Measurements from ENCODE around the gene MYH16.
A peak's percentile ranks its signal among the peaks of the same experiment; 100 is the strongest.
"Not testable (repeated sequence)": the region's sequence is repeated elsewhere in the genome, so short reads cannot be mapped to it uniquely, and the experiment has no call there.

Gene MYH16

DNA sequence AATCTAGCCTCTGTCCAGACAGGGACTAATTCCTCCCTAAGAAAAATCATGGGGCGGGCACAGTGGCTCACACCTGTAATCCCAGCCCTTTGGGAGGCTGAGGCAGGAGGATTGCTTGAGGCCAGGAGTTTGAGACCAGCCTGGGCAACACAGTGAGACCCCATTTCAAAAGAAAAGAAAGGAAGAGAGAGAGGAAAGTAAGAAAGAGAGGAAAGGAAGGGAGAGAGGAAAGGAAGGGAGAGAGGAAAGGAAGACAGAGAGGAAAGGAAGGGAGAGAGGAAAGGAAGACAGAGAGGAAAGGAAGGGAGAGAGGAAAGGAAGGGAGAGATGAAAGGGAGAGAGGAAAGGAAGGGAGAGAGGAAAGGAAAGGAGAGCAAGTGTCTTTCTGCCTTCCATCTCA lies 922 bp downstream of the MYH16 start:
- Mint-ChIP-seq H3K27ac (peak overlapping the region; percentile 88), H3K4me1 (peaks cover 24% of the 10 kb centered on the region)
- H3K9me3 Mint-ChIP-seq; H3K36me3 Mint-ChIP-seq (ENCODE audit: low read depth); DNase-seq; H3K27me3 Mint-ChIP-seq; ATAC-seq; H3K4me3 Mint-ChIP-seq: not testable (repeated sequence)

DNA sequence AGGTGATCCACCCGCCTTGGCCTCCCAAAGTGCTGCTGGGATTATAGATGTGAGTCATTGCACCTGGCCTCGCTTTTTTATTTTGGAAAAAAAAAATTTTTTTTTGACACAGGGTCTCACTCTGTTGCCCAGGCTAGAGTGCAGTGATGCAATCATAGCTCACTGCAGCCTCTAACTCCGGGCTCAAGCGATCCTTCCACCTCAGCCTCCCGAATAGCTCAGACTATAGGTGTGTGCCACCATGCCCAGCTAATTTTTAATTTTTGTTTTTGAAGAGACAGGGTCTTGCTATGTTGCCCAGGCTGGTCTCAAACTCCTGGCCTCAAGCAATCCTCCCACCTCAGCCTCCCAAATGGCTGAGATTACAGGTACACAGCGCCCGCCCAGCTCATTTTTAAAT lies 2.3 kb downstream of the MYH16 start:
- not testable (repeated sequence) for H3K9me3 Mint-ChIP-seq; DNase-seq; ATAC-seq; H3K27ac Mint-ChIP-seq; H3K4me3 Mint-ChIP-seq; H3K27me3 Mint-ChIP-seq; H3K36me3 Mint-ChIP-seq (ENCODE audit: low read depth)
- H3K4me1 Mint-ChIP-seq = peaks cover 24% of the 10 kb centered on the region

DNA sequence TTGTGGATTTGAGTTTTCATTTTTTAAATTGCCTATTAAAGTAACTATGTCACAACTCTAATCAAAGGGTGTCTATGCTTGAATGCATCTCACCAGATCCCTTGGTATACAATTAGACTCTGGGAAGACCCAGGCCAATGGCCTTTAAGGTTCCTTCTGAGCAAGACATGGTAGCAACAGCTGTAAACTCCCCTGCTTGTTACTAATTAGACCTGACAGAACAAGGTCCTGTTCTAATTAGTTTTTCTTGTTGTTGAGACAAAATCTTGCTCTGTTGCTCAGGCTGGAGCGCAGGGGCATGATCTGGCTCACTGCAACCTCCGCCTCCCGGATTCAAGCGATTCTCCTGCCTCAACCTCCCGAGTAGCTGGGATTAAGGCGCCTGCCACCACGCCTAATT lies 2.9 kb downstream of the MYH16 start:
- ATAC-seq (no peak), DNase-seq (no peak)
- no peaks in the 10 kb centered on the region for H3K27me3 Mint-ChIP-seq
- no peaks in the 10 kb centered on the region for H3K36me3 Mint-ChIP-seq (ENCODE audit: low read depth)
- no peak overlapping the region for H3K27ac Mint-ChIP-seq
- peaks cover 24% of the 10 kb centered on the region for H3K4me1 Mint-ChIP-seq
- no peaks in the 10 kb centered on the region for H3K9me3 Mint-ChIP-seq
- no peak overlapping the region for H3K4me3 Mint-ChIP-seq

DNA sequence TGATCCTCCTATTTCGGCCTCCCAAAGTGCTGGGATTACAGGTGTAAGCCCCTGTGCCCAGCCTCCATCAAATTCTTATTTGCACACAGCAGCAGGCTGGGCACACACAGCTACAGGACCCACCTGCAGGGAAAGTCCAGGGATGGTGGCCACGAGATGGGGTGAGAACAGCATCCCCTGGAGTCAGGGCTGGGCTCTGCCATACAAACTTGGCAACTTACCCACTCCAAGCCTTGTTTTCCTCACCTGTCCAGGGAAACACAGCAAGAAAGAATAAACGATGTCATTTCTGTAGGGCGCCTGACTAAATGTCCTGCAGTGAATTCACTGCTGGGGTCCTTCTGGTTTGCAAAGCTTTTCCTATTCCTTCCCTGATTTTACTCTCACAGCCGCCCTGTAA lies 5.5 kb downstream of the MYH16 start:
- H3K9me3 Mint-ChIP-seq = no peaks in the 10 kb centered on the region
- peaks cover 21% of the 10 kb centered on the region for H3K4me1 Mint-ChIP-seq
- DNase-seq = no peak
- no peaks in the 10 kb centered on the region for H3K27me3 Mint-ChIP-seq
- H3K4me3 Mint-ChIP-seq = no peak overlapping the region
- H3K36me3 Mint-ChIP-seq (ENCODE audit: low read depth) = no peaks in the 10 kb centered on the region
- no peak overlapping the region for H3K27ac Mint-ChIP-seq
- ATAC-seq = no peak

DNA sequence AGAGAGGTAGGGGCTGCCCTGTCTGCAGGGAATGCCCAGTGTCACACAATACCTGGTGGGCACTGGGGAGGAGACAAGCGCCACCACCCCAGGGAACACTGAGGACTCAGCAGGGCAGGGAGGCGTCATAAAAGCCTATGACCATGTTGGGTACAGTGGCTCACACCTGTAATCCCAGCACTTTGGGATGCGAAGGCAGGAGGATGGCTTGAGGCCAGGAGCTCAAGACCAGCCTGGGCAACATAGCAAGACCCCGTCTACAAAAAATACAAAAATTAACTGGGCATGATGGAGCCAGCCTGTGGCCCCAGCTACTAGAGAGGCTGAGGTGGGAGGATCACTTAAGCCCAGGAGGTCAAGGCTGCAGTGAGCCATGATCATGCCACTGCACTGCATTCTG lies 11.5 kb downstream of the MYH16 start:
- not testable (repeated sequence) for H3K4me1 Mint-ChIP-seq; H3K27ac Mint-ChIP-seq; H3K9me3 Mint-ChIP-seq; H3K27me3 Mint-ChIP-seq; H3K36me3 Mint-ChIP-seq (ENCODE audit: low read depth); DNase-seq; H3K4me3 Mint-ChIP-seq; ATAC-seq

DNA sequence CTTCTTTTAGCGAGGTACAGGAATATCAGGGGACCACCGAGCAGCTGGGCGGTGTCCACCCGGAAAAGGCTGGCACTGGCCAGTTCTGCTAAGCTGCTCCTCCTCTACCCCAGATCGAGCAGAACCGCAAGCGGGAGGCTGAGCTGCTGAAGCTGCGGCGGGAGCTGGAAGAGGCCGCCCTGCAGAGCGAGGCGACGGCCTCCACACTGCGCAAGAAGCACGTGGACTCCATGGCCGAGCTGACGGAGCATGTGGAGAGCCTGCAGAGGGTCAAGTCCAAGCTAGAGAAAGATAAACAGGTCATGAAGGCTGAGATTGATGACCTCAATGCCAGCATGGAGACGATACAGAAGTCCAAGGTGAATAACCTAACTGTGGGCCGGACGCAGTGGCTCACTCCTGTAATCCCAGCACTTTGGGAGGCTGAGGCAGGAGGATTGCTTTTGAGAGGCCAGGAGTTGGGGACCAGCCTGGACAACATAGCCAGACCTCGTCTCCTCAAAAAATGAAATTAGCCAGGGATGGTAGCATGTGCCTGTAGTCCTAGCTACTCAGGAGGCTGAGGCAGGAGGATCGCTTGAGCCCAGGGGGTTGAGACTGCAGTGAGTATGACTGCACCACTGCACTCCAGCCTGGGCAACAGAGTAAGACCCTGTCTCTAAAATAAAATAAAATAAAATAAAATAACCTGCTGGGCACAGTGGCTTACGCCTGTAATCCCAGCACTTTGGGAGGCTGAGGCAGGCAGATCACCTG lies 15.3 kb downstream of the MYH16 start:
- no peak overlapping the region for H3K4me3 Mint-ChIP-seq
- ATAC-seq (no peak), DNase-seq (no peak)
- H3K36me3 Mint-ChIP-seq (ENCODE audit: low read depth) = no peaks in the 10 kb centered on the region
- no peaks in the 10 kb centered on the region for H3K27me3 Mint-ChIP-seq
- no peaks in the 10 kb centered on the region for H3K4me1 Mint-ChIP-seq
- H3K27ac Mint-ChIP-seq = no peak overlapping the region
- no peaks in the 10 kb centered on the region for H3K9me3 Mint-ChIP-seq

DNA sequence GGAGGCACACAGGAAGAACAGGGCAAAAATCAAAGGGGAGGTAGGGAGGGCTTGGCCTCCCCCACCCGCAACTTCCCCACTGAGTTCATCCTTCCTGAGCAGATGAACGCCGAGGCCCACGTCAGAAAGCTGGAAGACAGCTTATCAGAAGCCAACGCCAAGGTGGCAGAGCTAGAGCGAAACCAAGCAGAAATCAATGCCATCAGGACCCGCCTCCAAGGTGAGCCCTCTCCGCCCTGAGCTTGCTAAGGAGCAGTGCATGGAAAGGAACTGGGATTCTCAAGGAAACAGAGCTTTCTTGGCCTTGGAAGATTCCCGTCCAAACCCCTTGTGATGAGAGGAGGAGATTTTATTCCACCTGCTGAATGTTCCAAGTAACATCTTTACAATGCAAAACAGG lies 16.5 kb downstream of the MYH16 start:
- Mint-ChIP-seq H3K9me3 (no peaks in the 10 kb centered on the region), H3K36me3 (ENCODE audit: low read depth) (no peaks in the 10 kb centered on the region)
- ATAC-seq = no peak

DNA sequence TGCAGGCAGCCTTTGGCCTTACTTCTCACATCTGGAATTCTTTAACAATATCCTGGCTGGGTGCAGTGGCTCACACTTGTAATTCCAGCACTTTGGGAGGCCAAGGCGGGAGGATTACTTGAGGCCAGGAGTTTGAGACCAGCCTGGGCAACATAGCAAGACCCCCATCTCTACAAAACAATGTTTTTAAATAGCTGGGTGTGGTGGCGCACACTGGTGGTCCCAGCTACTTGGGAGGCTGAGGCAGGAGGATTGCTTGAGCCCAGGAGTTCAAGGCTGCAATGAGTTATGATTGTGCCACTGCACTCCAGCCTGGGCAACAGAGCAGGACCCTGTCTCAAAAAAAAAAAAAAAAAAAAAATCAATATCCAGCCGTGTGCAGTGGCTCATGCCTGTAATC lies 17.5 kb downstream of the MYH16 start:
- not testable (repeated sequence) for H3K36me3 Mint-ChIP-seq (ENCODE audit: low read depth); H3K4me1 Mint-ChIP-seq; H3K9me3 Mint-ChIP-seq; DNase-seq; ATAC-seq; H3K4me3 Mint-ChIP-seq; H3K27ac Mint-ChIP-seq; H3K27me3 Mint-ChIP-seq

More for the DNA sequence above, 16.5 kb downstream of the MYH16 start:
- H3K27ac Mint-ChIP-seq = no peak overlapping the region
- no peak overlapping the region for H3K4me3 Mint-ChIP-seq
- DNase-seq = no peak
- no peaks in the 10 kb centered on the region for H3K27me3 Mint-ChIP-seq
- no peaks in the 10 kb centered on the region for H3K4me1 Mint-ChIP-seq

DNA sequence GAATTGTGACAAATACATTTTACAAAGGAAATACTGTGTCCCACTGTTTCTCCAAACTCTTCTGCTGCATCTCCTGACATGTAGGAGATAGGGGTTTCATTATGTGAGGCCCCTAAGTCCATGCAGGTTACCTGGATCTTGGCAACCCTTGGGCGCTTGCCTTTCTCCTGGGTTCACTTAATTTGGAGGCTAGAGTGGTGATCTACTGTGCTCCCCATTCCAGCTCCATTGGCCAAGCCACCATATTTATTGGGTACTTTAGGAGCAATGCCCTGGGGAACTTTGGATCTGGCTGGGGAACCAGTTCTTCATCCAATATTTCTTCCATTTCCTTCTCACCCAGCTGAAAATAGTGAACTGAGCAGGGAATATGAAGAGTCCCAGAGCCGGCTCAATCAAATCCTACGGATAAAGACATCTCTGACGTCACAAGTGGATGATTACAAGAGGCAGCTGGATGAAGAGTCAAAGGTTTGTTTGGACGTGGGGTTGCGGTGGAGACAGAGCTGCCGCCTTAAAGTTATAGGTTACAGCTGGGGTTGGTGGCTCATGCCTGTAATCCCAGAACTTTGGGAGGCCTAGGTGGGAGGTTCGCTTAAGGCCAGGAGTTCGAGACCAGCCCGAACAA lies 18.5 kb downstream of the MYH16 start:
- no peak for DNase-seq
- Mint-ChIP-seq H3K9me3 (no peaks in the 10 kb centered on the region), H3K4me3 (no peak overlapping the region), H3K27me3 (no peaks in the 10 kb centered on the region), H3K4me1 (no peaks in the 10 kb centered on the region), H3K27ac (no peak overlapping the region), H3K36me3 (ENCODE audit: low read depth) (no peaks in the 10 kb centered on the region)
- ATAC-seq = no peak

DNA sequence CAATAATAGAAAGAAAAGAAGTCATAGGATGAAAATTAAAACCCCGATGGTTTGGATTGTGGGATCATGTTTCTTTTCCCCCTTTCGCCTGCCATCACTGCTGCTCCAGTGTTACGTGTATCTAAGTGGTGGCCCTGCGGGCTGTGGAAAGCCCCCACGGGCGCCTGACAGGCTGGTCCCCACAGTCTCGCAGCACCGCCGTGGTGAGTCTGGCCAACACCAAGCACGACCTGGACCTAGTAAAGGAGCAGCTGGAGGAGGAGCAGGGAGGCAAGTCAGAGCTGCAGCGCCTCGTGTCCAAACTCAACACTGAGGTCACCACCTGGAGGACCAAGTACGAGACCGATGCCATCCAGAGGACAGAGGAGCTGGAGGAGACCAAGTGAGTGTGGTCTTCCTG lies 19.5 kb downstream of the MYH16 start:
- no peak overlapping the region for H3K4me3 Mint-ChIP-seq
- no peaks in the 10 kb centered on the region for H3K4me1 Mint-ChIP-seq
- no peaks in the 10 kb centered on the region for H3K27me3 Mint-ChIP-seq
- H3K36me3 Mint-ChIP-seq (ENCODE audit: low read depth) = no peaks in the 10 kb centered on the region
- no peak for ATAC-seq
- no peak overlapping the region for H3K27ac Mint-ChIP-seq
- no peak for DNase-seq
- no peaks in the 10 kb centered on the region for H3K9me3 Mint-ChIP-seq

DNA sequence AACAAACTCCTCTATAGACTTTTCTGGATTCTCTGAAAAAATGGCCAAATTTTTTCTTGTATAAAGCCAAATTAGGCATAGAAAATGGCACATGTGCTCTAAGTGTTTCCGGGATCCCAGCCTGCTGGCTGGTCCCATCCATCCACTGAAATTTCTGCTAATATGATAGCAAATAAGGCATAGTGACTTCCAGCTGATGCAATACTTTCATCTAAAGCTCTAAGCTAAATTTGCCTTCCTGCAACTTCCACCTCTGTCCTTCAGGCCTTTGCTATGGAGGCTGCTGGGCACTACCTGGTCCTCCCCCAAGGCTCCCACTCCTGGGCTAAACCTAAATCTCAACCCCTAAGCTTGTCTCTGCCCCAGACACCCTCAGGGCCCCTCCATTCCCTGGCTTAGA lies 20.5 kb downstream of the MYH16 start:
- Mint-ChIP-seq H3K36me3 (ENCODE audit: low read depth) (no peaks in the 10 kb centered on the region), H3K27ac (no peak overlapping the region), H3K9me3 (no peaks in the 10 kb centered on the region), H3K4me3 (no peak overlapping the region), H3K27me3 (no peaks in the 10 kb centered on the region), H3K4me1 (no peaks in the 10 kb centered on the region)
- no peak for DNase-seq
- ATAC-seq = no peak

DNA sequence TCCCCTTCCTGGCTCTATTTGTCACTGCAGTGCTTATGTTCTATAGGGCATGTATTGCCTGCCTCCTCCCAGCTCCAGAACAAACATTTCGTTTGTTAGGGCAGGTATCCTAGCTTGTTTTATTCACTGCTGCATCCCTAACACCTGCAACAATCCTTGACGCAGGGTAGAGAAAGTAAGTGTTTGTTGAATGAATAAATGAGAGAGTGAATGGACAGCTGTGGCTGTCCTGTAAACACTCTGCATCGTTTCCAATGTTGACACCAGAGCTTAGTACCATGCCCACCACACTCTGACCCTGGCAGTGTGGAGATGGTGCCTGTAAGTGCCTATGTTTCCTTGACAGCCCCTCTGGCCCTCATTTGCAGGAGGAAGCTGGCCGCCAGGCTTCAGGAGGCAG lies 21.0 kb downstream of the MYH16 start:
- no peaks in the 10 kb centered on the region for H3K36me3 Mint-ChIP-seq (ENCODE audit: low read depth)
- H3K9me3 Mint-ChIP-seq = no peaks in the 10 kb centered on the region
- no peak overlapping the region for H3K27ac Mint-ChIP-seq
- H3K27me3 Mint-ChIP-seq = no peaks in the 10 kb centered on the region
- ATAC-seq (no peak), DNase-seq (no peak)
- H3K4me3 Mint-ChIP-seq = no peak overlapping the region
- H3K4me1 Mint-ChIP-seq = no peaks in the 10 kb centered on the region

DNA sequence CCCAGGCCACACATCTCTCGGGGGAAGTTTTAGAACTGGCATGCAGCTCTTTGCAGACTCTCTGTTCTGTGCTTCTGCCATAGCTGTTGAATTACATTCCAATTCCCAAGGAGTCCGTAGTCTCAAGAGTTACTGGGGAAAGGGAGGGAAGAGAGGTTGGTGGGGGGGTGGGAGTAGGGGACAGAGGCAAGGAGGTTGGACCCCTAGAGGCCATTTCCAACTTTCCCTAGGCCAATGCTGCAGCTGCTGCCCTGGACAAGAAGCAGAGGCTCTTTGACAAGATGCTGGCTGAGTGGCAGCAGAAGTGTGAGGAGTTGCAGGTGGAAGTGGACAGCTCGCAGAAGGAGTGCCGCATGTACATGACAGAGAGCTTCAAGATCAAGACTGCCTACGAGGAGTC lies 23.8 kb downstream of the MYH16 start:
- Mint-ChIP-seq H3K36me3 (ENCODE audit: low read depth) (no peaks in the 10 kb centered on the region), H3K9me3 (no peaks in the 10 kb centered on the region), H3K27ac (no peak overlapping the region), H3K4me3 (no peak overlapping the region), H3K4me1 (no peaks in the 10 kb centered on the region), H3K27me3 (no peaks in the 10 kb centered on the region)
- ATAC-seq (no peak), DNase-seq (no peak)

DNA sequence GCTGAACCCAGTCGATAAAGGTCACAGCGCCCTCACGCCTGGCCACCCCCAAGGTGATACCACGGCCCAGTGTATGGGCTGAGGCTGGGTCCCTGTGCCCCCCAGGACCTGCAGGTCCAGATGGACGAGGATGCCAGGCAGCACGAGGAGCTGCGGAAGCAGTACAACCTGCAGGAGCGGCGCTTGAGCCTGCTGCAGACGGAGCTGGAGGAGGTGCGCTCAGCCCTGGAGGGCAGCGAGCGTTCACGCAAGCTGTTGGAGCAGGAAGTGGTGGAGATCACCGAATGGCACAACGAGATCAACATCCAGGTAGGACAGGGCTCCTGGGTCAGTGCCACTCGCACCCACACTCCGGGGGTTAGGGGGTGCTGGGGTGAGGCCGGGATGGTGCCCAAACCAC lies 28.9 kb downstream of the MYH16 start:
- no peak overlapping the region for H3K27ac Mint-ChIP-seq
- DNase-seq = no peak

DNA sequence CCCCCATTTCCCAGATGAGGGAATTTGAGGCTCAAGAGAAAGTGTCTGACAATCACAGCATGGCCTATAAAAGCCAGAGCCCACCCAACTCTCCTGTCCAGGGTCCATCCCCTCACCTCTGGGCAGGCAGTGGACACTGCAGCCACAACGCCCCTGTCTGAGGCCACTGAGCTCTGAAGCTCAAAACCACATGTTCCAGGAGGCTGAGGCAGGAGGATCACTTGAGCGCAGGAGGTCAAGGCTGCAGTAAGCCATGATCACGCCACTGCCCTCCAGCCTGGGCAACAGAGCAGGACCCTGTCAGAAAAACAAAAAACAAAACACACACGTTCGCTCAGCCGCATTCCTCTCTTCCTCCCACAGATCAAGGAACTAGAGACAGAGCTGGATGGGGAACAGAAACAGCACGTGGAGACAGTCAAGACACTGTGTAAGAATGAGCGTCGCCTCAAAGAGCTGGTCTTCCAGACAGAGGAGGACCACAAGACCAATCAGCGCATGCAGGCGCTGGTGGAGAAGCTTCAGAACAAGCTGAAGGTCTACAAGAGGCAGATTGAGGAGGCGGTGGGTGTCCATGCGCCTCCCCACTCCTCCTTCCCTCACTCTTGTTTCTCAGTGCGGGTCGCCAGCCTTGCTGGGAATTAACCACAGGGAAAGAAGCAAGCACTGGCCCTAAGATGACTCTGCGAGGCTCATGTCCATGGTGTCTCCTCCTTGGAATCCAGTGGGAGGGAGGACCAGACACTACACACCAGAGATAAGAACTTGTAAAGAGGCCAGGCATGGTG lies 33.0 kb downstream of the MYH16 start:
- Mint-ChIP-seq H3K27ac (no peak overlapping the region), H3K4me3 (no peak overlapping the region), H3K4me1 (no peaks in the 10 kb centered on the region), H3K27me3 (no peaks in the 10 kb centered on the region), H3K9me3 (no peaks in the 10 kb centered on the region), H3K36me3 (ENCODE audit: low read depth) (no peaks in the 10 kb centered on the region)
- DNase-seq = no peak
- no peak for ATAC-seq

More for the DNA sequence above, 28.9 kb downstream of the MYH16 start:
- Mint-ChIP-seq H3K36me3 (ENCODE audit: low read depth) (no peaks in the 10 kb centered on the region), H3K4me3 (no peak overlapping the region), H3K9me3 (no peaks in the 10 kb centered on the region), H3K4me1 (no peaks in the 10 kb centered on the region), H3K27me3 (no peaks in the 10 kb centered on the region)
- no peak for ATAC-seq
